ENCODE data around the gene NPTX1.

NPTX1 gene

DNA sequence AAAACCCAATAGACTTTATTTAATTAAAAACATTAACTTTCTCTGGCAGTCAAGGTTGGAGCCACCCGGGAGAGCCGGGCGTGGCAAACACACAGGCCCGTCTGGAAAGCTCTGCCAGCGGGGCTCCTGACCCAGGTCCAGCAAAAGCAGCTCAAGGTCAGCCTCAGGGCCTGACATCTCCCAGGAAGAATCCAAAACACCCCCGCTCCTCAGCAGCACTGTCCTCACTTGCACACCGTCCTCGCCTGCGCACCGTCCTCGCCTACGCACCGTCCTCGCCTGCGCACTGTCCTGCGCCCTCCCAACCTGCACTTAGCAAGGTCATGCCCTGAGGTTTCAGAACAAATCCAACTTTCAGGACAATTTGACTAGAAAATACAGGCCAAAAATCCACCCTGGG lies 36.8 kb upstream of the NPTX1 start:
- no peaks in the 10 kb centered on the region for H3F3A ChIP-seq (ENCODE audit: insufficient read depth)
- H3K4me3 ChIP-seq (ENCODE audit: insufficient read depth, low read length, poor library complexity, severe bottlenecking) = no peak overlapping the region
- H3K79me2 ChIP-seq (ENCODE audit: insufficient read depth, low read length) = no peaks in the 10 kb centered on the region
- no peaks in the 10 kb centered on the region for H3K36me3 ChIP-seq (ENCODE audit: low read length)
- no peaks in the 10 kb centered on the region for H3K27me3 ChIP-seq (ENCODE audit: low read length)
- no peaks in the 10 kb centered on the region for H3K9me3 ChIP-seq (ENCODE audit: insufficient read depth, low read length)
- no peak overlapping the region for H3K4me2 ChIP-seq (ENCODE audit: low read depth, low read length, poor library complexity, severe bottlenecking)
- H3K9ac ChIP-seq (ENCODE audit: low read length) = no peak overlapping the region
- no peak overlapping the region for H3K27ac ChIP-seq (ENCODE audit: low read depth, low read length)
- H2AFZ ChIP-seq (ENCODE audit: low read depth, low read length, severe bottlenecking) = no peak overlapping the region
- H4K20me1 ChIP-seq (ENCODE audit: low read depth, low read length) = no peaks in the 10 kb centered on the region
- TF ChIP-seq EZH2phosphoT487 (conservative IDR thresholded peaks at IDR 0.05; ENCODE audit: low read length) = no peak
- TF ChIP-seq, protein P1, sequence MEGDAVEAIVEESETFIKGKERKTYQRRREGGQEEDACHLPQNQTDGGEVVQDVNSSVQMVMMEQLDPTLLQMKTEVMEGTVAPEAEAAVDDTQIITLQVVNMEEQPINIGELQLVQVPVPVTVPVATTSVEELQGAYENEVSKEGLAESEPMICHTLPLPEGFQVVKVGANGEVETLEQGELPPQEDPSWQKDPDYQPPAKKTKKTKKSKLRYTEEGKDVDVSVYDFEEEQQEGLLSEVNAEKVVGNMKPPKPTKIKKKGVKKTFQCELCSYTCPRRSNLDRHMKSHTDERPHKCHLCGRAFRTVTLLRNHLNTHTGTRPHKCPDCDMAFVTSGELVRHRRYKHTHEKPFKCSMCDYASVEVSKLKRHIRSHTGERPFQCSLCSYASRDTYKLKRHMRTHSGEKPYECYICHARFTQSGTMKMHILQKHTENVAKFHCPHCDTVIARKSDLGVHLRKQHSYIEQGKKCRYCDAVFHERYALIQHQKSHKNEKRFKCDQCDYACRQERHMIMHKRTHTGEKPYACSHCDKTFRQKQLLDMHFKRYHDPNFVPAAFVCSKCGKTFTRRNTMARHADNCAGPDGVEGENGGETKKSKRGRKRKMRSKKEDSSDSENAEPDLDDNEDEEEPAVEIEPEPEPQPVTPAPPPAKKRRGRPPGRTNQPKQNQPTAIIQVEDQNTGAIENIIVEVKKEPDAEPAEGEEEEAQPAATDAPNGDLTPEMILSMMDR (IDR thresholded peaks at IDR 0.05; ENCODE audit: insufficient read depth, low read length, poor library complexity, severe bottlenecking) = no peak
- no peaks in the 10 kb centered on the region for H3K9me2 ChIP-seq (replicated peaks; ENCODE audit: insufficient read depth, low read length)

DNA sequence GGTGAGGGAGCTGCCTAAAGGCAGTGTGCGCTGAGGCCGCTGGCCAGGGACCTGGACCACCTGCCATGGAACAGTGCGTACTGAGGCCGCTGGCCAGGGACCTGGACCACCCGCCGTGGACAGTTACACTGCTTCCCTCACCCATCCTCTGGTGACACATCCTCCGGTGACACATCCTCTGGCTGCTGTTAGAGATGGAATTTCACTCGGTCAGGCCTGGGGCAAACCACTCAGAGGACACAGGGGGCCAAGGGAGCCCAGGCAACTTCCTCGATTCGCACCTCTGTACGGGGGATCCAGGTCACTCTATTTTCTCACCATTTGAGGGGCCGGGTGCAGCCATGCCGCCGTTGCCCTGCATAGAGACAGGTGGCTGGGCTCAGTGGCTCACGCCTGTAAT lies 35.8 kb upstream of the NPTX1 start:
- no peaks in the 10 kb centered on the region for H3F3A ChIP-seq (ENCODE audit: insufficient read depth)
- no peaks in the 10 kb centered on the region for H3K9me2 ChIP-seq (replicated peaks; ENCODE audit: insufficient read depth, low read length)
- H3K9me3 ChIP-seq (ENCODE audit: insufficient read depth, low read length) = no peaks in the 10 kb centered on the region
- no peak overlapping the region for H3K4me2 ChIP-seq (ENCODE audit: low read depth, low read length, poor library complexity, severe bottlenecking)
- no peak for TF ChIP-seq EZH2phosphoT487 (conservative IDR thresholded peaks at IDR 0.05; ENCODE audit: low read length)
- TF ChIP-seq, protein P1 (IDR thresholded peaks at IDR 0.05; ENCODE audit: insufficient read depth, low read length, poor library complexity, severe bottlenecking) = no peak
- H3K27ac ChIP-seq (ENCODE audit: low read depth, low read length) = no peak overlapping the region
- no peak overlapping the region for H3K4me3 ChIP-seq (ENCODE audit: insufficient read depth, low read length, poor library complexity, severe bottlenecking)
- no peaks in the 10 kb centered on the region for H3K27me3 ChIP-seq (ENCODE audit: low read length)
- no peaks in the 10 kb centered on the region for H4K20me1 ChIP-seq (ENCODE audit: low read depth, low read length)
- no peaks in the 10 kb centered on the region for H3K79me2 ChIP-seq (ENCODE audit: insufficient read depth, low read length)
- no peaks in the 10 kb centered on the region for H3K36me3 ChIP-seq (ENCODE audit: low read length)
- H3K9ac ChIP-seq (ENCODE audit: low read length) = no peak overlapping the region
- H2AFZ ChIP-seq (ENCODE audit: low read depth, low read length, severe bottlenecking) = no peak overlapping the region

DNA sequence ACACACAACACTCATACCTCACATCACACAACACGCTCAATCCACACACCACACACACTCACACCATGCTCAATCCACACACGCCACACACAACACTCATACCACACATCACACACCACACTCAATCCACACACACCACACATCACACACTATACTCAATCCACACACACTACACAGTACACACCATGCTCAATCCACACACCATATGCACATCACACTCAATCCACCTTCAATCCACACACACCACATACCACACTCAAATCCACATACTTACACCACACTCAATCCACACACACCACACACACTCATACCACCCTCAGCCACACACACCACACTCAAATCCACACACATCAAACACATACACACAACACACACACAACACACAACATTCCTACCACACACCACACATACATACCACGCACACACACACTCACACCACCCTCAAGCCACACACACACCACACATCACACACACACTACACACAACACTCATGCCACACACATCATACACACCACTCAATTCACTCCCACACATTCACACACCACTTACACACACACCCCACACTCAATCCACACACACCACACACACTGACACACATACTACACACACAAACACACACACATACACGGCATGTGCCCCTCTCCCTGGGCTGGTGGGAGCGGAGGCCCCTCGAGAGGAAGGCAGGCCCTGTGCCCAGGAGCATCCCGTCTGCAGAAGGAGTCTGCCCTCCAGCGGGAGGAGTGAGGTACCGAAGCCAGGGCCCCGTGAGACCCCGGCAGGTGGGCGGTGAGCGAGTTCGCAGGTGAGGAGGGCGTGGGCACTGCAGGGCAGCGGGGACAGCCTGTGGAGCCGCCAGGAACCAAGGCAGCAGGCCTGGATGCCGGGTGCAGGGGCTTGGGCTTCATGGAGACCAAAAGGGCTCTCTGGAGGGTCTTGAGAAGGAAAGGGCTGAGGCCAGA lies 35.1 kb upstream of the NPTX1 start:
- TF ChIP-seq, protein P1 (IDR thresholded peaks at IDR 0.05; ENCODE audit: insufficient read depth, low read length, poor library complexity, severe bottlenecking) = no peak
- TF ChIP-seq EZH2phosphoT487 (conservative IDR thresholded peaks at IDR 0.05; ENCODE audit: low read length) = no peak
- H4K20me1 ChIP-seq (ENCODE audit: low read depth, low read length) = no peaks in the 10 kb centered on the region
- no peak overlapping the region for H3K27ac ChIP-seq (ENCODE audit: low read depth, low read length)
- no peaks in the 10 kb centered on the region for H3K9me2 ChIP-seq (replicated peaks; ENCODE audit: insufficient read depth, low read length)
- no peak overlapping the region for H3K9ac ChIP-seq (ENCODE audit: low read length)
- no peaks in the 10 kb centered on the region for H3K27me3 ChIP-seq (ENCODE audit: low read length)
- no peak overlapping the region for H2AFZ ChIP-seq (ENCODE audit: low read depth, low read length, severe bottlenecking)
- no peaks in the 10 kb centered on the region for H3K79me2 ChIP-seq (ENCODE audit: insufficient read depth, low read length)
- no peaks in the 10 kb centered on the region for H3K36me3 ChIP-seq (ENCODE audit: low read length)
- no peaks in the 10 kb centered on the region for H3K9me3 ChIP-seq (ENCODE audit: insufficient read depth, low read length)
- no peak overlapping the region for H3K4me3 ChIP-seq (ENCODE audit: insufficient read depth, low read length, poor library complexity, severe bottlenecking)
- no peak overlapping the region for H3K4me2 ChIP-seq (ENCODE audit: low read depth, low read length, poor library complexity, severe bottlenecking)
- no peaks in the 10 kb centered on the region for H3F3A ChIP-seq (ENCODE audit: insufficient read depth)
